ENCODE measurements around the gene LIMD2.

GRCh38 chr17:63741143-63741407 is 41.1 kb upstream of the LIMD2 start:
- no peak for TF ChIP-seq CTCF (IDR thresholded peaks at IDR 0.05)
- no peak for TF ChIP-seq SMC3 (IDR thresholded peaks at IDR 0.05; ENCODE audit: low read depth, low read length)
- TF ChIP-seq ZBTB33 (IDR thresholded peaks at IDR 0.05; ENCODE audit: borderline replicate concordance, low read depth), result no peak
- no peak for TF ChIP-seq RAD21 (IDR thresholded peaks at IDR 0.05; ENCODE audit: low read length)
- no peak for TF ChIP-seq RFX5 (IDR thresholded peaks at IDR 0.05; ENCODE audit: low read length)

Measured in SK-N-SH (cell line).